HG02870 (cell line): ENCODE results near the gene STX11.
"Not testable (repeated sequence)": the region's sequence is repeated elsewhere in the genome, so short reads cannot be mapped to it uniquely, and the experiment has no call there.

Experiments
- ATAC-seq: cut with Tn5 transposase; IDR thresholded peaks from one replicate; pipeline ENCODE4 v1.9.1; 2021; ENCODE audit warnings: mild to moderate bottlenecking, moderate library complexity; ENCODE audit not compliant: unreplicated experiment

STX11 gene

GRCh38 chr6:144171406-144171805, 21.1 kb downstream of the STX11 start:
- no peak for ATAC-seq

- ATAC-seq = no peak
Measured at GRCh38 chr6:144174006-144174405, 23.7 kb downstream of the STX11 start.

- no peak for ATAC-seq
Measured at GRCh38 chr6:144176043-144176442, 25.7 kb downstream of the STX11 start.

- ATAC-seq = no peak
Measured at GRCh38 chr6:144177726-144178125, 27.4 kb downstream of the STX11 start.

GRCh38 chr6:144178323-144178722, 28.0 kb downstream of the STX11 start:
- no peak for ATAC-seq

- no peak for ATAC-seq
Measured at GRCh38 chr6:144179237-144179636, 28.9 kb downstream of the STX11 start.

GRCh38 chr6:144179828-144180227, 29.5 kb downstream of the STX11 start:
- no peak for ATAC-seq

GRCh38 chr6:144180354-144180753, 30.0 kb downstream of the STX11 start:
- not testable (repeated sequence) for ATAC-seq

GRCh38 chr6:144181639-144182038, 31.3 kb downstream of the STX11 start:
- no peak for ATAC-seq

GRCh38 chr6:144184186-144184585, 33.9 kb downstream of the STX11 start:
- ATAC-seq = not testable (repeated sequence)

- no peak for ATAC-seq
Measured at GRCh38 chr6:144185133-144185836, 35.0 kb downstream of the STX11 start.

- no peak for ATAC-seq
Measured at GRCh38 chr6:144186817-144187625, 36.7 kb downstream of the STX11 start.

- no peak for ATAC-seq
Measured at GRCh38 chr6:144189351-144189750, 39.0 kb downstream of the STX11 start.

- ATAC-seq = no peak
Measured at GRCh38 chr6:144190080-144190479, 39.8 kb downstream of the STX11 start.

- ATAC-seq = no peak
Measured at GRCh38 chr6:144190593-144190992, 40.3 kb downstream of the STX11 start.

- ATAC-seq = no peak
Measured at GRCh38 chr6:144193181-144193580, 42.9 kb downstream of the STX11 start.

- ATAC-seq = no peak
Measured at GRCh38 chr6:144194293-144194810, 44.0 kb downstream of the STX11 start.

GRCh38 chr6:144195671-144196270, 45.5 kb downstream of the STX11 start:
- ATAC-seq = no peak

- no peak for ATAC-seq
Measured at GRCh38 chr6:144197919-144198318, 47.6 kb downstream of the STX11 start.

GRCh38 chr6:144202879-144203468, 52.7 kb downstream of the STX11 start:
- ATAC-seq = no peak

GRCh38 chr6:144211160-144211559, 60.8 kb downstream of the STX11 start:
- no peak for ATAC-seq
